Activated CD8-positive, alpha-beta T cell treated with anti-CD3 and anti-CD28 coated beads for 36 hours (primary cell): ENCODE measurements around the gene EML5. TPM values are rescaled to one million over a fixed set of nuclear protein-coding genes. Genes with fewer than 3 reads are reported as not detected.

ENCODE experiments used
- ATAC-seq: fragments of 200-7000 bp; cut with Tn5 transposase; one replicate; pipeline ENCODE4 v1.10.0; 2021; ENCODE audit warnings: mild to moderate bottlenecking, moderate library complexity
- CTCF ChIA-PET: fragments of 350-600 bp; sonication (Branson Sonifier 250); formaldehyde crosslinking; loops from one replicate; lab custom pipeline; 2021; ENCODE audit warnings: antibody characterized with exemption; lab: Charles Lee
- POLR2A ChIA-PET: fragments of 350-600 bp; sonication (Branson Sonifier 250); formaldehyde crosslinking; loops from one replicate; lab custom pipeline; 2021; ENCODE audit warnings: antibody characterized with exemption; lab: Charles Lee
- DNase-seq: peaks from one replicate; pipeline ENCODE4 v3.0.0-alpha.2; 2020
- H3K27ac Mint-ChIP-seq: one replicate; pipeline ENCODE4 v1.8.0; 2021; ENCODE audit warnings: mild to moderate bottlenecking, mixed read lengths
- H3K27me3 Mint-ChIP-seq: one replicate; pipeline ENCODE4 v1.8.0; 2021; ENCODE audit warnings: mixed read lengths
- H3K36me3 Mint-ChIP-seq: one replicate; pipeline ENCODE4 v1.8.0; 2021; ENCODE audit warnings: low read depth, mixed read lengths
- H3K4me1 Mint-ChIP-seq: one replicate; pipeline ENCODE4 v1.8.0; 2021; ENCODE audit warnings: low read depth, mixed read lengths
- H3K4me3 Mint-ChIP-seq: one replicate; pipeline ENCODE4 v1.8.0; 2021; ENCODE audit warnings: mild to moderate bottlenecking, moderate library complexity, mixed read lengths
- H3K9me3 Mint-ChIP-seq: one replicate; pipeline ENCODE4 v1.8.0; 2021; ENCODE audit warnings: mixed read lengths
- intact Hi-C: fragments of 100-400 bp; cut with micrococcal nuclease; formaldehyde crosslinking; loops from one replicate; pipeline ENCODE4 v1.10.0; 2022
- total RNA-seq, 2 experiments: library from RNA; stranded (reverse); gene quantifications; one replicate each; pipeline ENCODE4 v1.2.3, GENCODE V29; 2021
- TF ChIP-seq, protein P1 (sequence below): fragments of 200-600 bp; IDR thresholded peaks from one replicate; pipeline ENCODE4 v1.8.0; 2022; ENCODE audit warnings: antibody characterized with exemption, mild to moderate bottlenecking

Gene EML5
- total RNA-seq, 2 experiments from 2014 or later: 2.7 to 3.8 TPM

DNA sequence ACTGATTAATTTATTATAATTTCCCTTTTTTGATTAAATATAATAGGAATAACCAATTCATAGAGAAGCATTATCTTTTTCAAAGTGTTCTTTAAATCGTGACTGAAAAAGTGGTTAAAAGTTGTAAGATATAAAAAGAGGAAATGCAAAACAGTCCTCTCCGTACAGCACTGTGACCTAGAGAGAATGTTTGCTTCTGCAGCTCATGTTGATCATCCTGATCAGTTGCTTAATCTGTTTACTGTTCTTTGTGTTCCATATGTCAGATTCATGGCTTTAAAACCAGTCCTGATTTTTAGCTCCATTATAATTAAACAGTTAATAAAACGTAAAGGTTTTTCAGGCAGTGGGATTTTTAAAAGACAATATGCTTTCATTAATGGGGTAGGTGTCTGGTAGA, 36.4 kb upstream of the EML5 start:
- Mint-ChIP-seq H3K27me3 (peaks cover 5% of the 10 kb centered on the region), H3K9me3 (no peaks in the 10 kb centered on the region), H3K4me1 (peaks cover 9% of the 10 kb centered on the region), H3K4me3 (no peak overlapping the region), H3K36me3 (no peaks in the 10 kb centered on the region), H3K27ac (no peak overlapping the region)
- ATAC-seq (no peak), DNase-seq (no peak)
- POLR2A ChIA-PET: no interaction called here
- CTCF ChIA-PET: interaction anchor here (1.3 to 1.7 kb wide), 2 partner anchors 9 to 36 kb away, joined by 3 to 4 read pairs; partner anchors contain the start of gene EML5
- intact Hi-C loops: no loop called here
- TF ChIP-seq, protein P1, sequence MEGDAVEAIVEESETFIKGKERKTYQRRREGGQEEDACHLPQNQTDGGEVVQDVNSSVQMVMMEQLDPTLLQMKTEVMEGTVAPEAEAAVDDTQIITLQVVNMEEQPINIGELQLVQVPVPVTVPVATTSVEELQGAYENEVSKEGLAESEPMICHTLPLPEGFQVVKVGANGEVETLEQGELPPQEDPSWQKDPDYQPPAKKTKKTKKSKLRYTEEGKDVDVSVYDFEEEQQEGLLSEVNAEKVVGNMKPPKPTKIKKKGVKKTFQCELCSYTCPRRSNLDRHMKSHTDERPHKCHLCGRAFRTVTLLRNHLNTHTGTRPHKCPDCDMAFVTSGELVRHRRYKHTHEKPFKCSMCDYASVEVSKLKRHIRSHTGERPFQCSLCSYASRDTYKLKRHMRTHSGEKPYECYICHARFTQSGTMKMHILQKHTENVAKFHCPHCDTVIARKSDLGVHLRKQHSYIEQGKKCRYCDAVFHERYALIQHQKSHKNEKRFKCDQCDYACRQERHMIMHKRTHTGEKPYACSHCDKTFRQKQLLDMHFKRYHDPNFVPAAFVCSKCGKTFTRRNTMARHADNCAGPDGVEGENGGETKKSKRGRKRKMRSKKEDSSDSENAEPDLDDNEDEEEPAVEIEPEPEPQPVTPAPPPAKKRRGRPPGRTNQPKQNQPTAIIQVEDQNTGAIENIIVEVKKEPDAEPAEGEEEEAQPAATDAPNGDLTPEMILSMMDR: no peak

DNA sequence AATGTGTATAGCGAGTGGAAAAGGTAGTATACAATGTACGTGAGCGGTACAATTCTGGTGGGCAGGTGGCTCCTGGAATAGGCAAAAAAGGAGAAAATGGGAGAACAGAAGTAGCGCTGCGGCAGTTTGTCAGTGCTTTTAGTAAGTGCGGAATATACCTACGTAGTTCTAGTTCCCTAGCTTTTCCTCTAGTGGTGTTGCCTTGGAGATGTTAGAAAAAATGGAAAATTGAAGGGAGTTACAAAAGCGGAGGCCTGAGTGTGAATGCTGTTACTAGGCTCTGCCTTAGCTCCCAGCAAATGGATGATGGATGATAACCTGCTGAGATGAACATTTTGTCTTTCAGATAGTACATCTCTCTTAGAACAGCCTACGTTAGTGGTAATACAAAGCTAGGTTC, 32.8 kb upstream of the EML5 start:
- no peak for DNase-seq
- ChIA-PET CTCF (interaction anchor here (0.8 to 2.8 kb wide), 5 partner anchors 12 to 1089 kb away, joined by 3 to 13 read pairs (median 3); no protein-coding TSS in a partner anchor), POLR2A (interaction anchor here (0.7 to 1.9 kb wide), 2 partner anchors 19 to 33 kb away, joined by 4 to 7 read pairs; partner anchors contain the start of gene EML5)
- Mint-ChIP-seq H3K36me3 (no peaks in the 10 kb centered on the region), H3K27ac (no peak overlapping the region), H3K27me3 (no peaks in the 10 kb centered on the region), H3K9me3 (no peaks in the 10 kb centered on the region), H3K4me1 (peaks cover 9% of the 10 kb centered on the region), H3K4me3 (peak overlapping the region; percentile 78)
- intact Hi-C loops: no loop called here
- TF ChIP-seq, protein P1: no peak
- no peak for ATAC-seq

DNA sequence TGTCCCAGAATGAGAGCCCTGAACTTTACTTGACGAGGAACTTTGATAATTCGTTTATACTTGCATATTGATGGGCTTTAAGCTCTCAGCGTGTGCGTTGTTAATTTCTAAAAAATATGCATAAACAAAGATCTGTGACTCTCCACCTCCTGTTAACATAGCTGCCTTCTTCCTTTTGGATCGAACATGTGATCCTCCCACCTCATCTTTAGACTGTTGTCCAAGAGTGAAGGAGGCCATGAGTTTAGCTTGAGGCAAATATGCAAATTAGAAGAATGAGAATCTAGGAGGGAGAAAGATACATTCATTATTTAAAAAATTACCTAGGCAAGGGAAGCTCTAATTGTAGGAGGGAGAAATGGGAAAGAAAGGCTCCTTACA, 32.3 kb upstream of the EML5 start:
- ATAC-seq (no peak), DNase-seq (no peak)
- POLR2A ChIA-PET: interaction anchor here (0.7 to 1.9 kb wide), 3 partner anchors 11 to 32 kb away, joined by 3 to 7 read pairs (median 4); partner anchors contain the start of gene EML5
- Mint-ChIP-seq H3K27me3 (no peaks in the 10 kb centered on the region), H3K4me1 (peaks cover 9% of the 10 kb centered on the region), H3K4me3 (peak overlapping the region; percentile 78), H3K27ac (peak overlapping the region; percentile 57), H3K36me3 (no peaks in the 10 kb centered on the region), H3K9me3 (no peaks in the 10 kb centered on the region)
- intact Hi-C loops: no loop called here
- CTCF ChIA-PET: interaction anchor here (0.7 to 2.8 kb wide), 6 partner anchors 11 to 1114 kb away, joined by 3 to 13 read pairs (median 3); no protein-coding TSS in a partner anchor
- TF ChIP-seq, protein P1: no peak

DNA sequence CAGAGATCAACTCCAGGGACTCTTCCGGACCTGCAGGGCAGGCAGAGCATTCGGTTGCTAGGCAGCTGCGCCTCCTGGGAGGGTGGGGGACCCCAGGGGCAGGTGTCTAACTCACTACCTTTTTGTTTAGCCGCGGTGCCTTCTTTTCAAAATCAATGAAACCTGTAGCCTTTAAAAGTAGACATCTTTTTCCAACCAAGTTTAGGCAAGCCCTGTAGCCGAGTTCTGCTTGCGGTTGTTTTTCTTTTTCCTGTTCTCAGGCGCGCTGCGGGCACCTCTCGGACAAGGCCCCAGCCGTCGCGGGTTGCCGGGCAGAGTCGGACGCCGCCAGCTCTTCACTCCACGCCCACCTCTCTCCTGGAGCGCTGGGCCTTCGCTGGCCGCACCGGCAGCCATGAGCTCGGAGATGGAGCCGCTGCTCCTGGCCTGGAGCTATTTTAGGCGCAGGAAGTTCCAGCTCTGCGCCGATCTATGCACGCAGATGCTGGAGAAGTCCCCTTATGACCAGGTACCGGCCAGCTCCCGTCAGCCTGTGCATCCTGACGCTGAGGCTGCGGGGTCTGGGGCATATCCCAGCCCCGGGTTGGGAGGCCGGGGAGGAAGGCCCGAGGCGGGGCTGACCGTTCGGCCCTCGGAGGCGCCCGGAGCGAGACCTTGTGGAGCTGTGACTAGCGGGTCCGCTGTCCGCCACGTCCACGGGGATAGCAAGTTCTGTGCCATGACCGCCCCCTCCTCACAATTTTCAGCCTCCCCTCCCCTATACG, 31.7 kb upstream of the EML5 start, which contains the start of gene TTC8:
Gene TTC8, plus strand, starts transcription at position 338 of the 764 bp plus-strand sequence. Its CDS starts 57 bp downstream, at position 395.
- Mint-ChIP-seq H3K27ac (peak within 1 kb of the TSS; percentile 95), H3K4me1 (peaks cover 9% of the 10 kb centered on the region), H3K36me3 (no peaks in the 10 kb centered on the region), H3K9me3 (no peaks in the 10 kb centered on the region), H3K4me3 (peak within 1 kb of the TSS; percentile 78), H3K27me3 (peaks cover 2% of the 10 kb centered on the region)
- ChIA-PET POLR2A (interaction anchor here (0.6 to 1.9 kb wide), 4 partner anchors 10 to 44 kb away, joined by 3 to 7 read pairs (median 3); partner anchors contain the start of gene EML5), CTCF (interaction anchor here (0.7 to 2.8 kb wide), 5 partner anchors 10 to 1115 kb away, joined by 3 to 13 read pairs (median 3); no protein-coding TSS in a partner anchor)
- peak; percentile 98 for ATAC-seq
- peak; percentile 87 for DNase-seq
- TF ChIP-seq, protein P1: no peak
- intact Hi-C loops: no loop called here

DNA sequence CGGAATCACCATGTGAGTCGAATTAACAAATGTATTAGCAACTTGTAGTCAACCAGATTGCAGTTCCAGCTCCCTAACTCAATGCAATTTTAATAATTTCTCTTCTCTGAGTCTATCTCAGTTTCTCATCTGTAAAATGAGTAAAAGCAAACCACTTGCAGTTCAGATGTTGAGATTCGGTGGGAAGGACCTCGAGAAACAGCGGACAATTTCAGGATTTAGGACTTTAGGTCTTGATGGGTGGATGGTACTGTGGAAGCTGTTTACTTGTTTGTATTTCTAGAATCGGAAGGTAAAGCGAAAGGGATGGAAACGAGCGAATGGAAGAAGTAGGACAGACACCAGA, 31.2 kb upstream of the EML5 start:
- ChIA-PET CTCF (interaction anchor here (2.8 kb wide), 1 partner anchor 157 kb away, joined by 13 read pairs; no protein-coding TSS in a partner anchor), POLR2A (interaction anchor here (0.6 to 1.9 kb wide), 4 partner anchors 9 to 44 kb away, joined by 3 to 7 read pairs (median 3); partner anchors contain the start of gene EML5)
- TF ChIP-seq, protein P1: no peak
- no peak for DNase-seq
- no peaks in the 10 kb centered on the region for H3K36me3 Mint-ChIP-seq
- H3K9me3 Mint-ChIP-seq: no peaks in the 10 kb centered on the region
- peaks cover 9% of the 10 kb centered on the region for H3K4me1 Mint-ChIP-seq
- H3K27ac Mint-ChIP-seq: peak overlapping the region; percentile 95
- no peak for ATAC-seq
- H3K4me3 Mint-ChIP-seq: peak overlapping the region; percentile 78
- peaks cover 5% of the 10 kb centered on the region for H3K27me3 Mint-ChIP-seq
- intact Hi-C loops: no loop called here
